Astrocyte of the spinal cord (primary cell): ENCODE measurements around the gene CACNG7.
A peak's percentile ranks its signal among the peaks of the same experiment; 100 is the strongest.

Source experiments
- DNase-seq: peaks from one replicate; pipeline ENCODE4 v3.0.0; 2011; ENCODE audit warnings: low read depth, low spot score
- H3K4me3 ChIP-seq: 2 replicates; pipeline ENCODE4 v1.5.1; 2011; ENCODE audit warnings: low read depth, mild to moderate bottlenecking, low read length, moderate library complexity
- in situ Hi-C: cut with HindIII; loops from 2 replicates; pipeline ENCODE4 v1.10.0; 2017; ENCODE audit warnings: low sequenced_read_pairs
- TF ChIP-seq, protein P1 (sequence below): IDR thresholded peaks from 2 replicates; pipeline ENCODE4 v1.5.1; 2012; ENCODE audit warnings: low read depth, mild to moderate bottlenecking, low read length, inconsistent platforms

The CACNG7 gene

DNA sequence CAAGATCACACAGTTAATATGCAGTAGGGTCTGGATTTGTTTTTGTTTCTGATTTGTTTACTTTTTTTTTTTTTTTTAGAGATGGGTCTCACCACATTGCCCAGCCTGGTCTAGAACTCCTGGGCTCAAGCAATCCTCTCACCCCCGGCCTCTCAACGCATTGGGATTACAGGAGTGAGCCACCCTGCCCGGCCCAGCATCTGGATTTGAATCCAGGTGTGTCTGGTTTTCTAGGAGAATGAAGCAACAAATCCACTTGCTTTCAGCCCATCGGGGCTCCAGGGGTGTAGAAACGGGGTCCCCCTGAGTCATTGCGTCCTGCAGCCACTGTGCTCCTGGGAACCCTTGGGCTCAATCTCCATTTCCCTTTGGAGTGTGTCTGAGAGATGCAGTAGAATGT is 60.3 kb downstream of the CACNG7 start:
- in situ Hi-C loops = no loop called here
- TF ChIP-seq, protein P1, sequence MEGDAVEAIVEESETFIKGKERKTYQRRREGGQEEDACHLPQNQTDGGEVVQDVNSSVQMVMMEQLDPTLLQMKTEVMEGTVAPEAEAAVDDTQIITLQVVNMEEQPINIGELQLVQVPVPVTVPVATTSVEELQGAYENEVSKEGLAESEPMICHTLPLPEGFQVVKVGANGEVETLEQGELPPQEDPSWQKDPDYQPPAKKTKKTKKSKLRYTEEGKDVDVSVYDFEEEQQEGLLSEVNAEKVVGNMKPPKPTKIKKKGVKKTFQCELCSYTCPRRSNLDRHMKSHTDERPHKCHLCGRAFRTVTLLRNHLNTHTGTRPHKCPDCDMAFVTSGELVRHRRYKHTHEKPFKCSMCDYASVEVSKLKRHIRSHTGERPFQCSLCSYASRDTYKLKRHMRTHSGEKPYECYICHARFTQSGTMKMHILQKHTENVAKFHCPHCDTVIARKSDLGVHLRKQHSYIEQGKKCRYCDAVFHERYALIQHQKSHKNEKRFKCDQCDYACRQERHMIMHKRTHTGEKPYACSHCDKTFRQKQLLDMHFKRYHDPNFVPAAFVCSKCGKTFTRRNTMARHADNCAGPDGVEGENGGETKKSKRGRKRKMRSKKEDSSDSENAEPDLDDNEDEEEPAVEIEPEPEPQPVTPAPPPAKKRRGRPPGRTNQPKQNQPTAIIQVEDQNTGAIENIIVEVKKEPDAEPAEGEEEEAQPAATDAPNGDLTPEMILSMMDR = no peak

DNA sequence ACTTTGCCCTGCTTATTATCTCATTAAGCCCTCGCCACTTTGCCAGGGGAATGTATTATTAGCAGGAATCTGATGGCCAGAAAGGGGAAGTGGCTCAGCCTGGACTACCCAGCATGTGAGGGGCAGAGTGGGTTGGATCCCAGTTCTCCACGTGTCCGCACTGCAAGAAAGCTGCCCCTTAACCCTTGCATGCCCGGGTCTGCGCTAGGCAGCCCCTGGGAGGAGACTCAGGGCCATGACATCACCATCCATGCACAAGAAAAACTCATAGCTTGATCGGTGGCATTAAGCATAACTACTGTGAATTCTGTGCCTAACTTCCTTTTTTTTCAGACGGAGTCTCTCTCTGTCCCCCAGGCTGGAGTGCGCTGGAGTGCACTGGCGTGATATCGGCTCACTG is 62.6 kb downstream of the CACNG7 start:
- in situ Hi-C loops = no loop called here
- H3K4me3 ChIP-seq = no peak overlapping the region
- DNase-seq = no peak
- TF ChIP-seq, protein P1 = no peak

More for the DNA sequence above, 60.3 kb downstream of the CACNG7 start:
- H3K4me3 ChIP-seq = no peak overlapping the region
- DNase-seq = no peak

DNA sequence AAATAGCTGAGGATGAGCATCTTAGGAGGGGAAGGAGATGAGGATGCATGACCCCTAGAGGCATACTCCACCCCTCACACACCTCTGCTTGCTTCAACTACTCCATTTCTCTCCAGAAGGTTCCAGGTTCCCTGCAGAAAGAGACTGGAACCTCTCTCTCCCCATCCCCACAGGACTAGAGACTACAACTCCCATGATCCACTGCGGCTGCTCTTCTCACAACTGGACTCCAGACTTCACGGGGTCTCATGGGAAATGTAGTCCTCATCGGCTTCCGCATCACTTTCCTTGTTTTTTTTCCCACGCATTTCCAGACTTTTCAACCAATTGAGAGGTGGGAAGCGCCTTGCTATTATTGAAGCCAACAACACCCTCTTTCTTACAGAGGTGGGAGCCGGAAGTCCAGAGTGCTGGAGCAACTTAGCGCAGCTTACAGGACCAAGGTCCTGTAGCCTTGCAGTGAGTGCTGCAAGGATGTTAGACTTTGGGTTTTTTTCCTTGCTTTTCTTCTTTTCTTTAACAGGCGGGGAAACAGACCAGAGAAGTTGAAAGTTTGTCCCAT is 68.4 kb downstream of the CACNG7 start:
- in situ Hi-C loops = no loop called here
- TF ChIP-seq, protein P1 = no peak
- DNase-seq = peak; percentile 80
- H3K4me3 ChIP-seq = peak overlapping the region; percentile 20

DNA sequence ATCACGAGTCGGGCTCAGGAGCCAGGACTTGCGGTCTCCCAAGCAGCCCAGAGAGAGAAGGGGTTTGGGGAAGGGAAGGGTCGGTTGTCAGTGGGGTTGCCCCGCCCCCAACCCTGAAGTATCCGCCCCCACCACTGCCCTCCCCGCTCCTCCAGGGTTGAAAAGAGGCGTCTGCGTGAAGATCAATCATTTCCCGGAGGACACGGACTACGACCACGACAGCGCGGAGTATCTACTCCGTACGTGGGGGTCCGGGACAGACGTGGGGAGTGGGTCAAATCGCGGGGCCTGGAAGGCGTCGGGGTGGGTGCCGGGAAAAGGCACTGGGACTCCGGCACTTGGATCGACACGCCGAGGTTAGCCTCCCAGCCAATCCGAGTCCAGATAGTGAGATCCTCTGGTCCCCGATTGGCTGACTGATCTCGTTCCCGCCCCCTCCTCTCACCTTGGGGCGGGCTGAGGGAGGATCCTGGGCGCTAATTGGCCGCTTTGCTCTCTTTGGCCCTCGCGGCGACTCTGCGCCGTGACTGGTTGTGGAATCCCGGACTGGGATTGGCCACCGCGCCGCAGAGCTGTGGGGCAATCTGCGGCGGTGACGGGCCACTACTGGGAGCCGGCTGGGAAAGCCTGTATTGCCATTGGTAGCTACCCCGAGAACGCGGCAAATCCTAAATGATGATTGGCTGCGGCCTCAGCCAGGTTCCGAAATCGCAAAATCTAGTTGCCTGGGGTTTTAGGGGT is 69.1 kb downstream of the CACNG7 start:
- in situ Hi-C loops = no loop called here
- TF ChIP-seq, protein P1 = no peak
- DNase-seq = peak; percentile 87

DNA sequence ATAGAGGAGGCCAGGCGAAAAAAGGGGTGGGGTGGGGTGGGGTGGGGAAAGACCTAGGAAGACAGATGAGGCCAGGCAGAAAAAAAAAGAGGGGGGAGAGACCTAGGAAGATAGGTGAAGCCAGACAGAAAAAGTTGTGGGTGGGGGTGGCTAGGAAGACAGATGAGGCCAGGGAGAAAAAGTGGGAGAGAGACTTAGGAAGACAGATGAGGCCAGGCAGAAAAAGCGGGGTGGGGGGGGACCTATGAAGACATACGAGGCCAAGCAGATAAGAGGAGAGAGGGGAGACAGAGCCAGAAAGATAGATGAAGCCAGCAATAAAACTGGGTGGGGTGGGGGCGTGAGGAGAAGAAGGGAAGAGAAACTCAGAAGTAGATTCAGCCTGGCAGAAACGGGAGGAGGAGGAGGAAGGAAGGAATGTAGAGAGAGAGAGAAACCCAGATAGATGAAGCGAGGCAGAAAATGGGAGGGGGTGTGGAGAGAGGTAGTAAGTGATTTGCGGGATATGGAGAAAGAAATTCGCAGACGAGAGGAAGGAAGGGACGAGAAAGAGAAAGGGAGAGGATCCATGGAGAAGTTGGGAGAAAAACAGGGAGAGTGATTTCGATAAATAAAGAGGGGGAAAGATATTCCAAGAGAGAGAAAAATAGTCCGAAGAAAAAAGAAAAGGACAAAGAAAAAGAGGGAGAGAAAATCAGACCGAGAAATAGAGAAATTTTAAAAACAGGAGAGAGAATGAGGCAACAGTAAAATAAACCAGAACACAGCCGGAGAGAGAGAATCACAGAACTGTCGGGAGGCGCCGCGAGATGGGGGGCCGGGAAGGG is 70.1 kb downstream of the CACNG7 start:
- TF ChIP-seq, protein P1 = no peak
- in situ Hi-C loops = no loop called here
- H3K4me3 ChIP-seq = peak overlapping the region; percentile 42
- DNase-seq = no peak

More for the DNA sequence above, 69.1 kb downstream of the CACNG7 start:
- peak overlapping the region; percentile 20 for H3K4me3 ChIP-seq

DNA sequence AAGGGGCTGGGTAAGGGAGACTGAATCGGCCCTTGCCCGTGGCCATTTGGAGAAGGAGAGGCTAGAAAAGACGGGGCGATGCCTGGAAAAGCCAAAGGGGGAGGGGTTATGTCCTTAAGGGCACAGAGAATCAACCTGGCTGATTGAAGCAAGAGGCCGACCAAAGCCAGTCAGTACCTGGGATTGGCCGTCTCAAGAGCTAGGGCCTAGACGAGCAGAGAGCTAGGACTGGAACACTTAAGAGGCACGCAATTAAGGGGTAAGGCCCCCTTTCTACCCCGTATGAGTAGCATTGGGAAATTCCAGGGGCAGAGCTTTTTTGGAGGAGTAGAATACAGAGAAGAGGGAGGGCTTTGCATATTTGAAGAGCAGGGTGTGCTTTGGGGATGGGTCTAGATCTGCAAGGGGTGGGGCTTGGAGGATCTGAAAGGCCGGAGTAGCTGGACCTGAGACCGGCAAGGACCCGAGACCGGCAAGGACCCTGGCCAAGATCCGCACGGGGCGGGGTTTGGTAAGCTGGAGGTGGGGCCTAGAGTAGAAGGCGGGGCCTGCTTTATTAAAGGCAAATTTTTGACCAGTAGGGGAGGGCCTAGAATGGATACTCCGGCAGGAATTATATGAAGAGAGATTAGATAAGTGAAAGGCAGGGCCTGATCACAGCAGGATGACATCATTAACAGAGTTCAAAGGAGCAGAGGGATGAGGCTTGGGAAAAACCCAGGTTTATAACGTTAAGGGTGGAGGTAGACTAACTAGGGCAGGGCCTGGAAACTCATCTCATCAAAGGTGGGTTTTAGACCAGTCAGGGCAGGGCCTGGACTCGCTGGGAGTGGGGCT is 71.7 kb downstream of the CACNG7 start:
- TF ChIP-seq, protein P1 = no peak
- peak overlapping the region; percentile 42 for H3K4me3 ChIP-seq
- DNase-seq = peak; percentile 24
- in situ Hi-C loops = no loop called here
